ENCODE measurements around the gene GSG1L.

DNA sequence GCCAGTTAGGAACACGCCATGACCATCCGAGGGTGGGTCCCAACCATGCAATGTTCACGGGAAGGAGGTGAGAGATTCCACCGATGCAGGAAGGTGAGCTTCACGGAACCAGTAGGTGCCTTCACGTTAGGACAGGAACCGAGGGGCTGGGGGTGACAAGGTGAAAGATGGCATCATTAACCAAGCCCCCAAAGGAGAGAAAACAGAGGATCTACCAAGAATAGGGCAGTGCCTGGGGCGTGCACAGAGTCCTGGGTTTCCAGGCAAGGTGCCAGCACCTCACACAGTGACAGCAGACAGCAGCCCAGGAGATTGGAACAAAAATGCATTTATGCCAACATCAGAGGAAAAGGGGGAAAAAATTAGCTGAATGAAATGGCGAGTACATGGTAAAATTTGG is 137.9 kb downstream of the GSG1L start:
- TF ChIP-seq CBFB (CRISPR knock-in tag; IDR thresholded peaks at IDR 0.05): no peak
- TF ChIP-seq, protein P1, sequence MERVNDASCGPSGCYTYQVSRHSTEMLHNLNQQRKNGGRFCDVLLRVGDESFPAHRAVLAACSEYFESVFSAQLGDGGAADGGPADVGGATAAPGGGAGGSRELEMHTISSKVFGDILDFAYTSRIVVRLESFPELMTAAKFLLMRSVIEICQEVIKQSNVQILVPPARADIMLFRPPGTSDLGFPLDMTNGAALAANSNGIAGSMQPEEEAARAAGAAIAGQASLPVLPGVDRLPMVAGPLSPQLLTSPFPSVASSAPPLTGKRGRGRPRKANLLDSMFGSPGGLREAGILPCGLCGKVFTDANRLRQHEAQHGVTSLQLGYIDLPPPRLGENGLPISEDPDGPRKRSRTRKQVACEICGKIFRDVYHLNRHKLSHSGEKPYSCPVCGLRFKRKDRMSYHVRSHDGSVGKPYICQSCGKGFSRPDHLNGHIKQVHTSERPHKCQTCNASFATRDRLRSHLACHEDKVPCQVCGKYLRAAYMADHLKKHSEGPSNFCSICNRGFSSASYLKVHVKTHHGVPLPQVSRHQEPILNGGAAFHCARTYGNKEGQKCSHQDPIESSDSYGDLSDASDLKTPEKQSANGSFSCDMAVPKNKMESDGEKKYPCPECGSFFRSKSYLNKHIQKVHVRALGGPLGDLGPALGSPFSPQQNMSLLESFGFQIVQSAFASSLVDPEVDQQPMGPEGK (CRISPR knock-in tag; IDR thresholded peaks at IDR 0.05; ENCODE audit: borderline replicate concordance): no peak
- no peak for TF ChIP-seq HDAC6 (IDR thresholded peaks at IDR 0.05; ENCODE audit: low read depth, low read length)
- TF ChIP-seq ESRRA (IDR thresholded peaks at IDR 0.05; ENCODE audit: borderline replicate concordance, low read depth): no peak

Measured in K562 (cell line).